Measurements from ENCODE around the gene MMP25.
"Not testable (repeated sequence)": the region's sequence is repeated elsewhere in the genome, so short reads cannot be mapped to it uniquely, and the experiment has no call there.

MMP25 gene

GRCh38 chr16:3074860-3075522, 28.6 kb downstream of the MMP25 start:
- DNase-seq: no peak

GRCh38 chr16:3075523-3075915, 29.2 kb downstream of the MMP25 start:
- DNase-seq: no peak

GRCh38 chr16:3075946-3076345, 29.6 kb downstream of the MMP25 start:
- not testable (repeated sequence) for DNase-seq

- no peak for DNase-seq
Observed at GRCh38 chr16:3076577-3076976, 30.2 kb downstream of the MMP25 start.

GRCh38 chr16:3080024-3080423, 33.7 kb downstream of the MMP25 start:
- DNase-seq: no peak

- DNase-seq: not testable (repeated sequence)
Observed at GRCh38 chr16:3081957-3082356, 35.6 kb downstream of the MMP25 start.

GRCh38 chr16:3083408-3083807, 37.0 kb downstream of the MMP25 start:
- DNase-seq: not testable (repeated sequence)

- no peak for DNase-seq
Observed at GRCh38 chr16:3084491-3084890, 38.1 kb downstream of the MMP25 start.

GRCh38 chr16:3084969-3085670, 38.8 kb downstream of the MMP25 start:
- DNase-seq: no peak

GRCh38 chr16:3085868-3086595, 39.7 kb downstream of the MMP25 start:
- DNase-seq: no peak

GRCh38 chr16:3086596-3087242, 40.4 kb downstream of the MMP25 start:
- no peak for DNase-seq

- DNase-seq: no peak
Observed at GRCh38 chr16:3087243-3088235, 41.2 kb downstream of the MMP25 start.

- no peak for DNase-seq
Observed at GRCh38 chr16:3088450-3088849, 42.1 kb downstream of the MMP25 start.

- no peak for DNase-seq
Observed at GRCh38 chr16:3088925-3089716, 42.8 kb downstream of the MMP25 start.

GRCh38 chr16:3089717-3090592, 43.6 kb downstream of the MMP25 start:
- peak; percentile 64 for DNase-seq

GRCh38 chr16:3091551-3091950, 45.2 kb downstream of the MMP25 start:
- DNase-seq: no peak

GRCh38 chr16:3092501-3092941, 46.2 kb downstream of the MMP25 start:
- DNase-seq: no peak

- DNase-seq: no peak
Observed at GRCh38 chr16:3094289-3095027, 48.1 kb downstream of the MMP25 start.

GRCh38 chr16:3095869-3096268, 49.5 kb downstream of the MMP25 start:
- no peak for DNase-seq

Data from NCI-H510A (cell line).